OCI-M2 (cell line): ENCODE results near the gene NSL1.
"Not testable (repeated sequence)": the region's sequence is repeated elsewhere in the genome, so short reads cannot be mapped to it uniquely, and the experiment has no call there.

Experiments used
- DNase-seq: peaks from one replicate; lab custom pipeline; 2025; ENCODE audit not compliant: unreplicated experiment; lab: John Stamatoyannopoulos, UW

NSL1 gene

GRCh38 chr1:212711974-212712373 is 79.6 kb downstream of the NSL1 start:
- DNase-seq, result not testable (repeated sequence)

- no peak for DNase-seq
Observed at GRCh38 chr1:212710566-212710965, 81.0 kb downstream of the NSL1 start.

- no peak for DNase-seq
Observed at GRCh38 chr1:212703991-212704564, 87.5 kb downstream of the NSL1 start.

GRCh38 chr1:212702672-212703071 is 88.9 kb downstream of the NSL1 start:
- DNase-seq, result no peak

GRCh38 chr1:212701910-212702309 is 89.7 kb downstream of the NSL1 start:
- DNase-seq, result no peak

GRCh38 chr1:212700892-212701819 is 90.4 kb downstream of the NSL1 start:
- no peak for DNase-seq

GRCh38 chr1:212700223-212700891 is 91.2 kb downstream of the NSL1 start:
- no peak for DNase-seq

GRCh38 chr1:212699625-212700222 is 91.9 kb downstream of the NSL1 start, which contains the start of gene BATF3:
Gene BATF3 (minus strand): TSS chr1:212699840. CDS start chr1:212699762, 78 bp downstream.
- no peak for DNase-seq

- no peak for DNase-seq
Observed at GRCh38 chr1:212699104-212699624, 92.4 kb downstream of the NSL1 start.

GRCh38 chr1:212698467-212699103 is 93.0 kb downstream of the NSL1 start:
- DNase-seq, result no peak

GRCh38 chr1:212696721-212697331 is 94.8 kb downstream of the NSL1 start:
- DNase-seq, result no peak

- DNase-seq, result no peak
Observed at GRCh38 chr1:212692774-212693644, 98.6 kb downstream of the NSL1 start.

GRCh38 chr1:212691561-212692071 is 100.0 kb downstream of the NSL1 start:
- no peak for DNase-seq

GRCh38 chr1:212690816-212691403 is 100.7 kb downstream of the NSL1 start:
- DNase-seq, result no peak

GRCh38 chr1:212689758-212690529 is 101.6 kb downstream of the NSL1 start:
- no peak for DNase-seq

GRCh38 chr1:212689196-212689725 is 102.3 kb downstream of the NSL1 start:
- no peak for DNase-seq

GRCh38 chr1:212688341-212689047 is 103.1 kb downstream of the NSL1 start:
- no peak for DNase-seq
